RWPE2 (cell line): Measurements from ENCODE around the gene FBXW8.
"Not testable (repeated sequence)": the region's sequence is repeated elsewhere in the genome, so short reads cannot be mapped to it uniquely, and the experiment has no call there.

Source experiments
- ATAC-seq: fragments of 200-7000 bp; cut with Tn5 transposase; 3 replicates; pipeline ENCODE4 v1.9.1; 2021; ENCODE audit warnings: low read depth
- DNase-seq: peaks from one replicate; pipeline ENCODE4 v3.0.0-alpha.2; 2020; ENCODE audit warnings: low spot score
- H3K27ac ChIP-seq: fragments of 450-650 bp; 2 replicates; pipeline ENCODE4 v1.5.1; 2017; ENCODE audit warnings: mild to moderate bottlenecking; ENCODE audit not compliant: poor library complexity, severe bottlenecking
- H3K27me3 ChIP-seq: fragments of 250-450 bp; sonication (Bioruptor Pico); 2 replicates; pipeline ENCODE4 v1.5.1; 2021; ENCODE audit warnings: mild to moderate bottlenecking, moderate library complexity; ENCODE audit not compliant: insufficient read depth, poor library complexity, severe bottlenecking
- H3K36me3 ChIP-seq: fragments of 250-450 bp; sonication (Bioruptor Pico); 2 replicates; pipeline ENCODE4 v1.5.1; 2020; ENCODE audit warnings: low read depth, mild to moderate bottlenecking, moderate library complexity
- H3K4me1 ChIP-seq: fragments of 250-450 bp; sonication (Bioruptor Pico); 2 replicates; pipeline ENCODE4 v1.5.1; 2021; ENCODE audit warnings: mild to moderate bottlenecking, moderate library complexity; ENCODE audit not compliant: insufficient read depth, poor library complexity, severe bottlenecking
- H3K4me3 ChIP-seq: fragments of 250-450 bp; sonication (Bioruptor Pico); 2 replicates; pipeline ENCODE4 v1.5.1; 2021; ENCODE audit warnings: mild to moderate bottlenecking, moderate library complexity; ENCODE audit not compliant: severe bottlenecking
- H3K9me3 ChIP-seq: fragments of 250-450 bp; sonication (Bioruptor Pico); 2 replicates; pipeline ENCODE4 v1.5.1; 2021; ENCODE audit warnings: mild to moderate bottlenecking, moderate library complexity; ENCODE audit not compliant: severe bottlenecking
- TF ChIP-seq, protein P1 (sequence below): fragments of 450-650 bp; IDR thresholded peaks from one replicate; pipeline ENCODE4 v1.5.1; 2017; ENCODE audit warnings: mild to moderate bottlenecking, moderate library complexity; ENCODE audit not compliant: poor library complexity, severe bottlenecking

FBXW8 gene

DNA sequence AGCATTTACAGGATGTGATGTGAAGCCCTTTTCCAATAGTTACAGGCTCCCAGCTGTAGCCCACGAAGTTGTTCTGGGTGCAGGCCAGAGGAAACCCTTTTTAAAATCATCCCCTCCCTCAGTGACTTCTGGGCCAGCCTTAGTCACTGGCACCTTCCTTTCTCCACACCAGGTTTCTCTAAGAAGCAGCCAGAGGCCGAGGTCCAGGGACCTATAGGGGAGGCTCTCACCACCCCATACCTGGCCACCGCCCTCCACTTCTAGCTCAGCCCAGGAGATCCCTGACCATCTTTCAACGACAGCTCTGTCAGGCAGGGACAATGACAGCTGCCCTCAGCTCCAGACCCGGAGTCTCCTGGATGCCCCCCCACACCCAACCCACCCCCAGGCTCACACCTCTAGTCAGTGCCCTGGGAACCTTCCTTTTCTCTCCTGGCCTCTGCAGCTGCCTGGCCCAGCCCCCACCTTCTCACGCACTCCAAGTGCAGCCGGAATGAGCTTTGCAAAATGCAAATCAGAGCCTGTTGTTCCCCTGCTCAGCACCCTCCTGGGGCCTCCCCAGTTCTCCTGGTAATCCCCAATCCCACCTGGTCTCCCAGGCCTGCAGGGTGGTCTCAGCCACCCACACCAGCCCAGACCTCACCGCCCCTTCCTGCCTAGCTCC is 141.8 kb downstream of the FBXW8 start:
- TF ChIP-seq, protein P1, sequence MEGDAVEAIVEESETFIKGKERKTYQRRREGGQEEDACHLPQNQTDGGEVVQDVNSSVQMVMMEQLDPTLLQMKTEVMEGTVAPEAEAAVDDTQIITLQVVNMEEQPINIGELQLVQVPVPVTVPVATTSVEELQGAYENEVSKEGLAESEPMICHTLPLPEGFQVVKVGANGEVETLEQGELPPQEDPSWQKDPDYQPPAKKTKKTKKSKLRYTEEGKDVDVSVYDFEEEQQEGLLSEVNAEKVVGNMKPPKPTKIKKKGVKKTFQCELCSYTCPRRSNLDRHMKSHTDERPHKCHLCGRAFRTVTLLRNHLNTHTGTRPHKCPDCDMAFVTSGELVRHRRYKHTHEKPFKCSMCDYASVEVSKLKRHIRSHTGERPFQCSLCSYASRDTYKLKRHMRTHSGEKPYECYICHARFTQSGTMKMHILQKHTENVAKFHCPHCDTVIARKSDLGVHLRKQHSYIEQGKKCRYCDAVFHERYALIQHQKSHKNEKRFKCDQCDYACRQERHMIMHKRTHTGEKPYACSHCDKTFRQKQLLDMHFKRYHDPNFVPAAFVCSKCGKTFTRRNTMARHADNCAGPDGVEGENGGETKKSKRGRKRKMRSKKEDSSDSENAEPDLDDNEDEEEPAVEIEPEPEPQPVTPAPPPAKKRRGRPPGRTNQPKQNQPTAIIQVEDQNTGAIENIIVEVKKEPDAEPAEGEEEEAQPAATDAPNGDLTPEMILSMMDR: no peak
- Histone ChIP-seq H3K27me3 (no peaks in the 10 kb centered on the region), H3K9me3 (no peaks in the 10 kb centered on the region), H3K36me3 (no peaks in the 10 kb centered on the region), H3K4me3 (no peak overlapping the region), H3K4me1 (no peaks in the 10 kb centered on the region), H3K27ac (no peak overlapping the region)
- ATAC-seq (no peak), DNase-seq (no peak)

GRCh38 chr12:117053050-117053400 is 142.3 kb downstream of the FBXW8 start:
- H3K27me3 ChIP-seq: no peaks in the 10 kb centered on the region
- no peak for DNase-seq
- no peak overlapping the region for H3K4me3 ChIP-seq
- ATAC-seq: no peak
- H3K4me1 ChIP-seq: no peaks in the 10 kb centered on the region
- no peaks in the 10 kb centered on the region for H3K9me3 ChIP-seq
- H3K27ac ChIP-seq: no peak overlapping the region
- TF ChIP-seq, protein P1: no peak
- H3K36me3 ChIP-seq: no peaks in the 10 kb centered on the region

GRCh38 chr12:117053597-117054201 is 142.9 kb downstream of the FBXW8 start:
- DNase-seq (no peak), ATAC-seq (no peak)
- Histone ChIP-seq H3K36me3 (no peaks in the 10 kb centered on the region), H3K4me3 (no peak overlapping the region), H3K9me3 (no peaks in the 10 kb centered on the region), H3K4me1 (no peaks in the 10 kb centered on the region), H3K27ac (no peak overlapping the region), H3K27me3 (no peaks in the 10 kb centered on the region)
- TF ChIP-seq, protein P1: no peak

GRCh38 chr12:117054279-117054678 is 143.5 kb downstream of the FBXW8 start:
- Histone ChIP-seq H3K27ac (no peak overlapping the region), H3K4me1 (no peaks in the 10 kb centered on the region), H3K9me3 (no peaks in the 10 kb centered on the region), H3K36me3 (no peaks in the 10 kb centered on the region), H3K4me3 (no peak overlapping the region), H3K27me3 (no peaks in the 10 kb centered on the region)
- TF ChIP-seq, protein P1: no peak
- DNase-seq: no peak
- no peak for ATAC-seq

DNA sequence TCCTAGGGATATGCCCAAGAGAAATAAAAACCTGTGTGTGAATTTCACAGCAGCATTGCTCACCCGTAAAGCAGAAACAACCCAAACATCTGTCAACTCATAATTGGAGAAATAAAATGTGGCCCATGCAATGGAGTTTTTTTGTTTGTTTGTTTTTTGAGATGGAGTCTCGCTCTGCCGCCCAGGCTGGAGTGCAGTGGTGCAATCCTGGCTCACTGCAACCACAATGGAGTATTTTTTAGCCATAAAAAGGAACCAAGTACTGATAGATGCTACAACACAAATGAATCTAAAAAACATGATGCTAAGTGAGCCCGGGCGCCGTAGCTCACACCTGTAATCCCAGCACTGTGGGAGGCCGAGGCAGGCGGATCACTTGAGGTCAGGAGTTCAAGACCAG is 146.9 kb downstream of the FBXW8 start:
- ATAC-seq, H3K9me3 ChIP-seq, H3K4me1 ChIP-seq, H3K27me3 ChIP-seq, H3K36me3 ChIP-seq, H3K27ac ChIP-seq, H3K4me3 ChIP-seq, DNase-seq: not testable (repeated sequence)
